ENCODE results near the gene KCNC3.

DNA sequence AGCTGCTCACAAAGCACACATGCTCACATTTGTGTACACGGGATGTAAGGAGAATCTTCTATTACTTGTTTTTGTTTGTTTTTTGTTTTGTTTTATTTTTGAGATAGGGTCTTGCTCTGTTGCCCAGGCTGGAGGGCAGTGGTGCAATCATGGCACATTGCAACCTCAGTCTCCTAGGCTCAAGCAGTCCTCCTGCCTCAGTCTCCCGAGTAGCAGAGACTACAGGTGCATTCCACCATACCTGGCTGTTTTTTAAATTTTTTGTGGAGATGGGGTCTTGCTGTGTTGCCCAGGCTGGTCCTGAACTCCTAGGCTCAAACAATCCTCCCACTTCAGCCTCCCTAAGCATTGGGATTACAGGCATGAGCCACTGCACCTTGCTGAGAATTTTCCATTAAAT, 41.8 kb downstream of the KCNC3 start:
- TF ChIP-seq POLR2A (IDR thresholded peaks at IDR 0.05; ENCODE audit: low read depth, low read length) (no peak), TAF1 (IDR thresholded peaks at IDR 0.05; ENCODE audit: borderline replicate concordance, low read depth, low read length) (no peak)
